ENCODE results near the gene TRIM25. TPM values are rescaled to one million over a fixed set of nuclear protein-coding genes. Genes with fewer than 3 reads are reported as not detected.

Gene TRIM25
- total RNA-seq, 6 experiments from 2014 or later: 35.6 to 60.8 (median 49.8) TPM

GRCh38 chr17:56870081-56870651 is 43.7 kb downstream of the TRIM25 start:
- DNase-seq (no peak), ATAC-seq (no peak)
- intact Hi-C loops (cut with DNase I): no loop called here
- Histone ChIP-seq H3K36me3 (no peaks in the 10 kb centered on the region), H3K4me3 (no peak overlapping the region), H3K27me3 (no peaks in the 10 kb centered on the region), H3K9me3 (no peaks in the 10 kb centered on the region), H3K4me1 (peaks cover 0 to 10% (median 4%) of the 10 kb centered on the region in 4 donors), H3K27ac (no peak overlapping the region)
- WGBS (ENCODE audit: insufficient coverage, low coverage, low lambda C conversion rate, missing lambda C conversion rate): 82% methylated on average over 4 of the region's 4 CpGs
- TF ChIP-seq CTCF (IDR thresholded peaks at IDR 0.05): no peak
- no peak for TF ChIP-seq POLR2A (IDR thresholded peaks at IDR 0.05)

- DNase-seq (no peak), ATAC-seq (no peak)
- Histone ChIP-seq H3K36me3 (no peaks in the 10 kb centered on the region), H3K4me3 (no peak overlapping the region), H3K4me1 (peaks cover 0 to 10% (median 4%) of the 10 kb centered on the region in 4 donors), H3K27ac (no peak overlapping the region), H3K27me3 (no peaks in the 10 kb centered on the region), H3K9me3 (no peaks in the 10 kb centered on the region)
- intact Hi-C loops (cut with DNase I): no loop called here
- WGBS (ENCODE audit: insufficient coverage, low coverage, low lambda C conversion rate, missing lambda C conversion rate): 88% methylated on average over 3 of the region's 3 CpGs
- TF ChIP-seq POLR2A (IDR thresholded peaks at IDR 0.05) (no peak), CTCF (IDR thresholded peaks at IDR 0.05) (no peak)
Observed at GRCh38 chr17:56868716-56869115, 45.1 kb downstream of the TRIM25 start.

- WGBS (ENCODE audit: insufficient coverage, low coverage, low lambda C conversion rate, missing lambda C conversion rate): 0% methylated on average over 2 of the region's 2 CpGs
- no peaks in the 10 kb centered on the region for H3K27me3 ChIP-seq
- peaks cover 0 to 10% (median 4%) of the 10 kb centered on the region in 4 donors for H3K4me1 ChIP-seq
- peaks cover 0 to under 1% (median 0%) of the 10 kb centered on the region in 4 donors for H3K36me3 ChIP-seq
- intact Hi-C loops (cut with DNase I): no loop called here
- DNase-seq (peak in 1 of 3 donors; percentile 61), ATAC-seq (peak; percentile 88 to 94 (median 92))
- no peaks in the 10 kb centered on the region for H3K9me3 ChIP-seq
- H3K4me3 ChIP-seq: no peak overlapping the region
- H3K27ac ChIP-seq: peak overlapping the region in 1 of 3 donors; percentile 8
- TF ChIP-seq POLR2A (IDR thresholded peaks at IDR 0.05) (no peak), CTCF (IDR thresholded peaks at IDR 0.05) (no peak)
Observed at GRCh38 chr17:56867948-56868376, 45.9 kb downstream of the TRIM25 start.

GRCh38 chr17:56866496-56866895 is 47.4 kb downstream of the TRIM25 start:
- ATAC-seq (no peak), DNase-seq (no peak)
- H3K4me3 ChIP-seq: no peak overlapping the region
- intact Hi-C loops (cut with DNase I): no loop called here
- no peaks in the 10 kb centered on the region for H3K9me3 ChIP-seq
- TF ChIP-seq CTCF (IDR thresholded peaks at IDR 0.05): no peak
- no peak for TF ChIP-seq POLR2A (IDR thresholded peaks at IDR 0.05)
- H3K27me3 ChIP-seq: no peaks in the 10 kb centered on the region
- 93% methylated on average over 3 of the region's 3 CpGs for WGBS (ENCODE audit: insufficient coverage, low coverage, low lambda C conversion rate, missing lambda C conversion rate)
- H3K36me3 ChIP-seq: peaks cover 0 to 10% (median 0%) of the 10 kb centered on the region in 4 donors
- H3K4me1 ChIP-seq: peaks cover 0 to 10% (median 4%) of the 10 kb centered on the region in 4 donors
- no peak overlapping the region for H3K27ac ChIP-seq

All from right lobe of liver (tissue), 6 donors.